IPS-15b (cell line): Measurements from ENCODE around the gene MVB12B.

ENCODE experiments used
- H3K27me3 ChIP-seq: one replicate; pipeline ENCODE4 v1.6.1; 2013; ENCODE audit warnings: low read length; ENCODE audit not compliant: control insufficient read depth, insufficient read depth
- H3K36me3 ChIP-seq: one replicate; pipeline ENCODE4 v1.6.1; 2013; ENCODE audit warnings: low read length; ENCODE audit not compliant: control insufficient read depth, insufficient read depth
- H3K4me1 ChIP-seq: one replicate; pipeline ENCODE4 v1.6.1; 2013; ENCODE audit warnings: mild to moderate bottlenecking, low read length; ENCODE audit not compliant: control insufficient read depth, insufficient read depth
- H3K4me3 ChIP-seq: one replicate; pipeline ENCODE4 v1.5.1; 2013; ENCODE audit warnings: low read depth, low read length
- H3K9ac ChIP-seq: one replicate; pipeline ENCODE4 v1.6.1; 2013; ENCODE audit warnings: low read depth, mild to moderate bottlenecking, low read length
- H3K9me3 ChIP-seq: one replicate; pipeline ENCODE4 v1.6.1; 2013; ENCODE audit warnings: mild to moderate bottlenecking, low read length; ENCODE audit not compliant: control insufficient read depth, insufficient read depth

MVB12B gene

GRCh38 chr9:126448865-126449577 is 122.4 kb downstream of the MVB12B start:
- no peaks in the 10 kb centered on the region for H3K9me3 ChIP-seq
- H3K4me3 ChIP-seq, result no peak overlapping the region
- H3K36me3 ChIP-seq, result peaks cover 2% of the 10 kb centered on the region
- H3K9ac ChIP-seq, result no peak overlapping the region
- H3K27me3 ChIP-seq, result no peaks in the 10 kb centered on the region
- H3K4me1 ChIP-seq, result no peaks in the 10 kb centered on the region

- Histone ChIP-seq H3K4me1 (no peaks in the 10 kb centered on the region), H3K4me3 (no peak overlapping the region), H3K27me3 (no peaks in the 10 kb centered on the region), H3K9ac (no peak overlapping the region), H3K36me3 (peaks cover 2% of the 10 kb centered on the region), H3K9me3 (no peaks in the 10 kb centered on the region)
These were observed 123.4 kb downstream of the MVB12B start for GRCh38 chr9:126449725-126450667.

DNA sequence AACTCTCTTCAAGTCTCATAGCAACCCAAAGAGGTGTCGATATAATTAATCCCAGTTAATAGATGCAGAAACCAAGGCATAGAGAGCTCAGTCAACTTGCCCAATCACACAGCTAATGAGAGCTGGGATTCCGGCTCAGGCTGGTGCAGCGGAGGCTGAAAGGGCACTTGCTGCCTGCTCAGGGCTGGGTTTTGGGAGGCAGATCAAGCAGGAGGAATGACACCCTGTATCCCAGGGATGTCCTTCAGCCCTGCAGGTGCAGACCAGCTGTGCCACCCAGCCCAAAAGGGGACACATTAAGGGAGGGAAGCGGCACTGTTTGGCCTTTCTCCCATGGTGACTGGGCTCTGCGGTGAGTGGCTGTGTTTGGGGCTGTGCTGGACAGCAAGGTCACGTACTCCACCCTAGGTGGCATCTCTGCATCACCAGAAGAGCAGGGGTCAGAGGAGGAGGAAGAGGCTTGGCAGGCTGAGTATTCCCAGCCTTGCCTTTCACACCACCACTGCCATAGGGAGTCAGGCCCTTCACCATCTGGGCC is 124.1 kb downstream of the MVB12B start:
- H3K36me3 ChIP-seq, result peaks cover 2% of the 10 kb centered on the region
- no peak overlapping the region for H3K4me3 ChIP-seq
- H3K9ac ChIP-seq, result no peak overlapping the region
- no peaks in the 10 kb centered on the region for H3K27me3 ChIP-seq
- no peaks in the 10 kb centered on the region for H3K4me1 ChIP-seq
- H3K9me3 ChIP-seq, result no peaks in the 10 kb centered on the region

DNA sequence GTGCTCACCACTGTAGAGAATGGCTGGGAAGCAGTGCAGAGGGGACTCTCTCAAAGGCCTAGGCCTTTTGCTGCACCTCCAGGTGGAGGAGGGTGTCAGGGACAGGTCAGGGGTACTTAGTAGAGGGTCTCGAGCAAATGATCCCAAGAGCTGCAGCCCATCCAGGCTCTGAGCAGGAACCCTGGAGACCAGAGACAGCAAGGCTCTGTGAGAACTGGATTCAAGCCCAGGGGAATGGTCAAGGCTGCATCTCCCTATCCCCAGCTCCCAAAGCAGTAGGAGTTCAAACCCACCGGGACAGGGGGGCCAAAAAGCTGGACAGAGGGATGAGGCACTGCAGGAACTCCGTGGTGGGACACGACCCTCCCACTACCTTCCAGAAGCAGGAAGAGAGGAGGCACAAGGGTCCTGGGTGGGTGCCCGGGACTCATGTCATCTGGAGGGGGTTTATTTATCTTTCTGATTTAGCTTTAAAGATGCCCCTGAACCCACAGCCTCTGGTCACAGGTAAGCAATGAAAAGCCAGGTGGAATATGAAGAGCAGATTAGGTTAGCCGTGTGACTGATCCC is 124.8 kb downstream of the MVB12B start:
- H3K9ac ChIP-seq, result no peak overlapping the region
- H3K9me3 ChIP-seq, result no peaks in the 10 kb centered on the region
- H3K4me3 ChIP-seq, result no peak overlapping the region
- H3K4me1 ChIP-seq, result no peaks in the 10 kb centered on the region
- H3K36me3 ChIP-seq, result peaks cover 2% of the 10 kb centered on the region
- no peaks in the 10 kb centered on the region for H3K27me3 ChIP-seq

- Histone ChIP-seq H3K4me1 (no peaks in the 10 kb centered on the region), H3K4me3 (no peak overlapping the region), H3K36me3 (peaks cover 2% of the 10 kb centered on the region), H3K27me3 (no peaks in the 10 kb centered on the region), H3K9me3 (no peaks in the 10 kb centered on the region), H3K9ac (no peak overlapping the region)
These were observed 125.5 kb downstream of the MVB12B start for GRCh38 chr9:126452106-126452505.

- H3K9me3 ChIP-seq, result no peaks in the 10 kb centered on the region
- no peak overlapping the region for H3K9ac ChIP-seq
- H3K4me1 ChIP-seq, result no peaks in the 10 kb centered on the region
- H3K4me3 ChIP-seq, result no peak overlapping the region
- H3K27me3 ChIP-seq, result no peaks in the 10 kb centered on the region
- H3K36me3 ChIP-seq, result no peaks in the 10 kb centered on the region
These were observed 126.7 kb downstream of the MVB12B start for GRCh38 chr9:126453156-126453963.

GRCh38 chr9:126454215-126454614 is 127.6 kb downstream of the MVB12B start:
- Histone ChIP-seq H3K9ac (no peak overlapping the region), H3K4me3 (no peak overlapping the region), H3K4me1 (no peaks in the 10 kb centered on the region), H3K27me3 (no peaks in the 10 kb centered on the region), H3K9me3 (no peaks in the 10 kb centered on the region), H3K36me3 (no peaks in the 10 kb centered on the region)

DNA sequence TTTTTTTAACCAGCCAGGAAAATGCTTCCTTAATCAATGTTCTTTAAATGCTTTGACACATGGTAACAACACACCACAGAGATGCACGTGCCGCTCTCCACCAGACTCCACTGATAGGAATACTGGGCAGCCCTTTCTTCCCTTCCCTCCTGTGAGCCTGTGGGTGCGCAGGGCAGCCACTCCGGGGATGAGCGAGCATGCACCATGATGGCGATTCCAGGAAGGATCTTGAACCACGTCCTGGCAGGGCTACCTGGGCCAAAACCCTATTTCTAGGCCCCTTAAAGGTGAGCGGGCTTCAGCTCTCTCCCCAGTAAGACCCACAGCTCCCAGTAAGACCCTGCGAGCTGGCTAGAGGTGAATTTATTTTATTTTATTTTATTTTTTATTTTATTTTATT is 128.2 kb downstream of the MVB12B start:
- Histone ChIP-seq H3K27me3 (no peaks in the 10 kb centered on the region), H3K4me1 (no peaks in the 10 kb centered on the region), H3K4me3 (no peak overlapping the region), H3K9ac (no peak overlapping the region), H3K36me3 (no peaks in the 10 kb centered on the region), H3K9me3 (no peaks in the 10 kb centered on the region)

DNA sequence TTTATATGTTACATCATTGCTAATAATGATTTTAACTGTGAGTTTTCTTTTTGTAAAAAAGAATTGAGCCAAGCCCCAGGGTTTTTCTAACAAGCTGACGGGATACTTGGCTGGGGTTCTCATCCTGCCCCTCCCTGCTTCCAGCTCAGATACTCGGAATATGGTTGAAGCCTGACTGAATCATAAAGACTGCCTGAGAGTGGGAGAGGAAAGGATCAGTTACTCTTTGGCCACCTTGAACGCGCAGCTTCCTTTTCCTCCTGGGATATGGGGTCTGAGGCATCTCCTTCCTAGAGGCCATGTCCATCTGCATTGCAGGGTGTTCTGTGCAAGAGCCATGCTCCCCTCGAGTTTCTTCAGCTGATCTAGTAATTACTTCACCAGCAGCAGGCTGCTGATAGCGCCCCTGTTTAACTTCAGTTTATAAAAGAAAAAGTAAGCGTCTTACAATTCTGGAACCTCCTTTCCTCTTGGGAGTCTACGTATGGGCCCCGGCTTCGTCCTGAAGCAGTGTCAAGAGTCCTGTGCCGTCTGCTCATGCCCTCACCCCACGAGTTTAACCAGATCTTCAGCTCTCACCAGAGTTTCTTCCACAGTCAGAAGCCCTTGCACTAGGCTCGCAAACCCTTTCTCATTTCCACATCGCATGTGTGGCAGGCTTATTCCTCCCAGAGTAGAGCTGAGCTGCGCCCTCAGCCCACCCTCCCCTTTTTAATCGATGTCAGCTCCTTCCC is 130.0 kb downstream of the MVB12B start:
- no peaks in the 10 kb centered on the region for H3K4me1 ChIP-seq
- no peak overlapping the region for H3K9ac ChIP-seq
- no peaks in the 10 kb centered on the region for H3K36me3 ChIP-seq
- no peak overlapping the region for H3K4me3 ChIP-seq
- H3K9me3 ChIP-seq, result no peaks in the 10 kb centered on the region
- no peaks in the 10 kb centered on the region for H3K27me3 ChIP-seq

GRCh38 chr9:126457175-126457547 is 130.5 kb downstream of the MVB12B start:
- Histone ChIP-seq H3K9ac (no peak overlapping the region), H3K4me1 (no peaks in the 10 kb centered on the region), H3K4me3 (no peak overlapping the region), H3K9me3 (no peaks in the 10 kb centered on the region), H3K36me3 (no peaks in the 10 kb centered on the region), H3K27me3 (no peaks in the 10 kb centered on the region)
